Measurements from ENCODE around the gene KCNJ13.
"Not testable (repeated sequence)": the region's sequence is repeated elsewhere in the genome, so short reads cannot be mapped to it uniquely, and the experiment has no call there.

KCNJ13 gene

DNA sequence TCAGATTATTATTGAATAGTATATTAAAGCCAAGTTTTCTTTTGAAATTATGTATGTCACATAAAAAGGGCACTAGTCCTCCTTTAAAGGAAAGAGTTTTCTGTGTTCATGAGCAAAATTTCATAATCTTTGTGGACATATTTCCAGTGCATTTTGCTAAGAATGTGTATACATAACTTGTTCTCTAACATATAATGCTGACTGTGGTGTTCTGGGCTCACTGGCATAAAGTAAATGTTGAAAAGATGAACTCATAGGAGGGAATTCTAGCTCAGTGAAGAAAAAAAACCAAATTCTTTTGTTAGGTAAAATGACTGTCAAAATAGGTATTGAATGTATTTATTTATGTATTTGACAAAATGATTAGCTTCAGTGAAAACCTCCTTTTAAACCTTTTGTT is 6.2 kb downstream of the KCNJ13 start:
- in situ Hi-C loops (cut with MboI; ENCODE audit: low sequenced_read_pairs) = no loop called here

- in situ Hi-C loops (cut with MboI; ENCODE audit: low sequenced_read_pairs) = no loop called here
Observed at GRCh38 chr2:232767866-232768265, 8.5 kb downstream of the KCNJ13 start.

DNA sequence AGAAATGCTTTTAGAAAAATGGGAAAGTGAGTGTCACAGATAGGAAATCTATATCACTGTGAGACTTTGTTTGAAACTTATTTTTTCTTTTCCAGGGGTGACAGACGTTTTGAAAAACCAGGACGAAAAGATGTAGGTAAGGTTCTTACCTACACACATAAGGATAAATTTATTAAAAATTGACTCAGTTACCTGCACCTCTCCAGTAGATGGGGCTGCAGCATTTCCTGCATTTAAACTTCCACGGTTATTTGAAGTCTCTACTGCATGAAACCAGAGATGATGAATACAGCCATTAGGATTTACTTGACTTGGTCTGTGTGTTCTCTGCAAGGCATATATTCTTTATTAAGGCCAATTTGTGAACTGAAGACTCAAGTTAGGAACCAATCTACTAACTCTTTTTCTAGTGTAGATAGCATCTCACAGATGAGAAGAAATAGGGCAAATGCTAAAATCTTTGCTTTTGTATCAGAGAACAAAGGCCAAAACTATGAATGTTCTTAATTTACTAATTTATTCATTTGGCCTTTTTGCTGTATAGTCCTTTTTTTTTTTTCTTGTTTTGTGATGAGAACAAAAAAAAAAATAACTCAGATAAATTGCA is 15.0 kb downstream of the KCNJ13 start:
- in situ Hi-C loops (cut with MboI; ENCODE audit: low sequenced_read_pairs) = no loop called here

- in situ Hi-C loops (cut with MboI; ENCODE audit: low sequenced_read_pairs) = no loop called here
Observed at GRCh38 chr2:232757905-232758304, 18.5 kb downstream of the KCNJ13 start.

- in situ Hi-C loops (cut with MboI; ENCODE audit: low sequenced_read_pairs) = no loop called here
Observed at GRCh38 chr2:232750135-232750671, 26.2 kb downstream of the KCNJ13 start.

DNA sequence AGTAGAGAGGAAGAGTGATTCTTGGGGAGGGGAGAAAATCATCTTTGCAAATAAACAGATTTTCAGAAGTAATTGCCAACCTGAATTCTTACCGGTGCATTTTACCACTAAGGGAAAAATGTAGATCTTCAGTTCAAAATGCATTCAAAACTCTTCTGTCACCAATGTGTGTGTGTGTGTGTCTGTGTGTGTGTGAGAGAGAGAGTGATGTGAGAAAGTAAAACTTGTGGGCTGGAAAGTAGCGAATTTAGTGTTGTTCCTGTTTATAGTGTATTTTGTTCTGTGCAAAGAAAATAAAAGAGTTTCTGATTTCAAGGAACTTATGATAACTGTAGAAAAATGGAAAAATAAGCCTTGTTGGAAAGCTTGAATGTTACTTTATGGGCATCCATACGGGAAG is 27.0 kb downstream of the KCNJ13 start:
- in situ Hi-C loops (cut with MboI; ENCODE audit: low sequenced_read_pairs) = no loop called here

GRCh38 chr2:232748038-232748437 is 28.3 kb downstream of the KCNJ13 start:
- in situ Hi-C loops (cut with MboI; ENCODE audit: low sequenced_read_pairs) = no loop called here

DNA sequence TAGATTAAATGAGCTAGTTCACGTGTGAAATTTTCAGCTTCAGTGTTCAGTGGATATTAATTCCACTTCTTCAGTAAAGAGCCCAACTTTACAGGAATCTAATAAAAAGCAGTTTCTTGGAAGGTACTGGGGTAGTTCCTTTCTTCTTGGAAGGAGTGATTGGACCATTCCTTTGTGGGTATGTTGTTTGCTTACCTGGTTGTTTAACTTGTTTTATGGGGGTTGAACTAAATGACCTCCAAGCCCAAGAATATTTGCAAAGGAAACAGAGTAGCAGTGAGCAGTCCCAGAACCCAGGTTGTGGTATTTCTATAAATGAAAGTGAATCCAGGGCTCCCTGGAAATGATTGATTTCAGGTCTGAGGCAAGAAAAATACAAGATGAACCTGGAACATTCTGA is 31.4 kb downstream of the KCNJ13 start:
- in situ Hi-C loops (cut with MboI; ENCODE audit: low sequenced_read_pairs) = no loop called here

DNA sequence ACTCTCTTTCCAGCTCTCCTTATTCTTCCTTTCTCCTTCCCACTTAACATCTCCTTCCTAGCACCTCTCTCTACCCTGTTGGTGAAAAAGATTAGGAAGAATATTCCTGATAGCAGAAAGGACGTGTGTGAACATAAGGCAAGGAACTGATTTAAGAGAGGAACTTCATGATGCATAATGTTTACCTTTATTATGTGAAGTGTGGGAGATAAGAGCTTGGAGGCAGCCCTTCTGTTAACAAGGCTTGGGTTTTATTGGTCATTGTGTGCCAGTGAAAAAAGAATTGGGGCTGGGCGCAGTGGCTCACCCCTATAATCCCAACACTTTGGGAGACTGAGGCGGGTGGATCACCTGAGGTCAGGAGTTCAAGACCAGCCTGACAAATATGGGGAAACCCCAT is 34.4 kb downstream of the KCNJ13 start:
- in situ Hi-C loops (cut with MboI; ENCODE audit: low sequenced_read_pairs) = no loop called here

DNA sequence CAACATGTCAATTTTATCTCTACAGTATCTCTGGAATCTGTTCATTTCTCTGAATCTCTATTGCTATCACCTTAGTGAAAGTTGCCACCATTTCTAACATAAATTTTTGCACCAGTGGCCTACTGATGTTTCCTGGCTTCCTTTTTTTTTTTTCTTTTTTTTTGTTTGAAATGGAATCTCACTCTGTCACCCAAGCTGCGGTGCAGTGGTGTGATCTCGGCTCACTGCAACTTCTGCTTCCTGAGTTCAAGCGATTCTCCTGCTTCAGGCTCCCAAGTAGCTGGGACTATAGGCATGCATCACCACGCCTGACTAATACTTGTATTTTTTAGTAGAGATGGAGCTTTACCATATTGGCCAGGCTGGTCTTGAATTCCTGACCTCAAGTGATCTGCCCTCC is 35.1 kb downstream of the KCNJ13 start:
- in situ Hi-C loops (cut with MboI; ENCODE audit: low sequenced_read_pairs) = no loop called here

GRCh38 chr2:232731470-232731869 is 44.9 kb downstream of the KCNJ13 start:
- in situ Hi-C loops (cut with MboI; ENCODE audit: low sequenced_read_pairs) = no loop called here

DNA sequence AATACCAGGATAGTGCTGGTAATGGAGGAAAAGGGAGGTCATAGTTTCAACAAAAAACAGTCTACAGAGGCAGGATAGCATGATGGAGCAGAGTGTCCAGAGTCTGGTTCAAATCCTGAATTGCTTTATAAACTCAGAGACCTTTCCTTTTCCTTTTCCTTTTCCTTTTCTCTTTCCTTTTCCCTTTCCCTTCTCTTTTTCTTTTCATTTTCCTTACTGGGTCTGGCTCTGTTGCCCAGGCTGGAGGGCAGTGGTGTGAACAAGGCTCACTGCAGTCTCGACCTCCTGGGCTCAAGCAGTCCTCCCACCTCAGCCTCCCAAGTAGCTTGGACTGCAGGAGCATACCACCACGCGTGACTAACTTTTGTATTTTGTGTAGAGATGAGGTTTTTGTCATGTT is 47.6 kb downstream of the KCNJ13 start:
- in situ Hi-C loops (cut with MboI; ENCODE audit: low sequenced_read_pairs) = no loop called here

GRCh38 chr2:232723027-232723426 is 53.3 kb downstream of the KCNJ13 start:
- in situ Hi-C loops (cut with MboI; ENCODE audit: low sequenced_read_pairs) = no loop called here

- in situ Hi-C loops (cut with MboI; ENCODE audit: low sequenced_read_pairs) = no loop called here
Observed at GRCh38 chr2:232721882-232722281, 54.5 kb downstream of the KCNJ13 start.

DNA sequence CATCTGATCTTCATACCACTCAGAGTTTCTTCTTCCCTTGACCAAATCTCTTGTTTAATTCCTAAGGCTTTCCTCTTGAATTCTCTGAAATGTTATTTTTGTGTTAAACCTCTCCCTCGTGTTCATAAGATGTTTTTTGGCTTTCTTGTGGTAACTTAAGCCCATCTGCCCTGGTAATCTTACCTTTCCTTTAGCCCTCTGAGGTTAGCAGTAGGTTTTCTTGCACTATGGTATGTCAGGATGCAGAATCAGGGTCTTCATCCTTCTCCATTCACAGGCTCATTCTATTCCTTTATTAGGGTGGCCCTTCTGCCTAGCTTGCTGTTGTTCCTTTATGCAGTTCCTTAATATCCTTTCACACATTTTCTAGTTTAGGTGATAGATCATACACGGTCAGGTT is 55.1 kb downstream of the KCNJ13 start:
- in situ Hi-C loops (cut with MboI; ENCODE audit: low sequenced_read_pairs) = no loop called here

DNA sequence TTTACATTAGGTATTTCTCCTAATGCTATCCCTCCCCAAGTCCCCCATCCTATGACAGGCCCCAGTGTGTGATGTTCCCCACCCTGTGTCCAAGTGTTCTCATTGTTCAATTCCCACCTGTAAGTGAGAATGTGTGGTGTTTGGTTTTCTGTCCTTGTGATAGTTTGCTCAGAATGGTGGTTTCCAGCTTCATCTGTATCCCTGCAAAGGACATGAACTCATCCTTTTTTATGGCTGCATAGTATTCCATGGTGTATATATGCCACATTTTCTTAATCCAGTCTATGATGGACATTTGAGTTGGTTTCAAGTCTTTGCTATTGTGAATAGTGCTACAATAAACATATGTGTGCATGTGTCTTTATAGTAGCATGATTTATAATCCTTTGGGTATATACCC is 56.3 kb downstream of the KCNJ13 start:
- in situ Hi-C loops (cut with MboI; ENCODE audit: low sequenced_read_pairs) = not testable (repeated sequence)

Data from HL-60/S4 (cell line).